Tibial nerve (tissue), 4 donors: ENCODE data around the gene SKA1.

ENCODE experiments used
- EP300 ChIP-seq, 2 donors: sonication (generic); formaldehyde crosslinking; IDR thresholded peaks; one replicate each; pipeline ENCODE4 v1.6.1; 2017; ENCODE audit warnings: antibody characterized with exemption in 2 of 2, mild to moderate bottlenecking in 1 of 2
- TF ChIP-seq, protein P1 (sequence below), 5 experiments: fragments of 200-600 bp in 3 of 5; fragments of 450-650 bp in 2 of 5; sonication (generic) in 3 of 5; IDR thresholded peaks; one replicate each; pipeline ENCODE4 v1.5.1; 2016 to 2019; ENCODE audit warnings: antibody characterized with exemption in 5 of 5, mild to moderate bottlenecking in 3 of 5, moderate library complexity in 2 of 5

DNA sequence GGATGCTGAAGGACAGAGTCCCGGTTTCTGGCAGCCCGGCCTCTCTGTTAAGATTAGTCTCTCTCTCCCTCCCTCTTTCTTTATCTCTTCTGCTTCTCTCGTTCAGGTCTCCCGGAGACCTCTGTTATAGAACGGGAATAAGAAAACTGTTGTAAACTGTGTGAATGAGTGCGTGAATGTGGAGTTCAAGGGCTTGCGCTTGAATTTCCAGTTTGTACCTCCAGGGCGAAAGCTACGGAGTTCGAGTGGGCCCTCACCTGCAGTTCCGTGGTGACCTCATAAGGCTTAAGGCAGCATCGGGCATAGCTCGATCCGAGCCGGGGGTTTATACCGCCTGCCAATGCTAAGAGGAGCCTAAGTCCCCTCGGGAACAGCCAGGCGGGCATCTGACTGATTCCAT, 26.4 kb downstream of the SKA1 start:
- TF ChIP-seq, protein P1, sequence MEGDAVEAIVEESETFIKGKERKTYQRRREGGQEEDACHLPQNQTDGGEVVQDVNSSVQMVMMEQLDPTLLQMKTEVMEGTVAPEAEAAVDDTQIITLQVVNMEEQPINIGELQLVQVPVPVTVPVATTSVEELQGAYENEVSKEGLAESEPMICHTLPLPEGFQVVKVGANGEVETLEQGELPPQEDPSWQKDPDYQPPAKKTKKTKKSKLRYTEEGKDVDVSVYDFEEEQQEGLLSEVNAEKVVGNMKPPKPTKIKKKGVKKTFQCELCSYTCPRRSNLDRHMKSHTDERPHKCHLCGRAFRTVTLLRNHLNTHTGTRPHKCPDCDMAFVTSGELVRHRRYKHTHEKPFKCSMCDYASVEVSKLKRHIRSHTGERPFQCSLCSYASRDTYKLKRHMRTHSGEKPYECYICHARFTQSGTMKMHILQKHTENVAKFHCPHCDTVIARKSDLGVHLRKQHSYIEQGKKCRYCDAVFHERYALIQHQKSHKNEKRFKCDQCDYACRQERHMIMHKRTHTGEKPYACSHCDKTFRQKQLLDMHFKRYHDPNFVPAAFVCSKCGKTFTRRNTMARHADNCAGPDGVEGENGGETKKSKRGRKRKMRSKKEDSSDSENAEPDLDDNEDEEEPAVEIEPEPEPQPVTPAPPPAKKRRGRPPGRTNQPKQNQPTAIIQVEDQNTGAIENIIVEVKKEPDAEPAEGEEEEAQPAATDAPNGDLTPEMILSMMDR (IDR thresholded peaks at IDR 0.05): no peak
- TF ChIP-seq EP300 (IDR thresholded peaks at IDR 0.05): no peak
